ENCODE results near the gene SLC2A3.
"Not testable (repeated sequence)": the region's sequence is repeated elsewhere in the genome, so short reads cannot be mapped to it uniquely, and the experiment has no call there.

The SLC2A3 gene

DNA sequence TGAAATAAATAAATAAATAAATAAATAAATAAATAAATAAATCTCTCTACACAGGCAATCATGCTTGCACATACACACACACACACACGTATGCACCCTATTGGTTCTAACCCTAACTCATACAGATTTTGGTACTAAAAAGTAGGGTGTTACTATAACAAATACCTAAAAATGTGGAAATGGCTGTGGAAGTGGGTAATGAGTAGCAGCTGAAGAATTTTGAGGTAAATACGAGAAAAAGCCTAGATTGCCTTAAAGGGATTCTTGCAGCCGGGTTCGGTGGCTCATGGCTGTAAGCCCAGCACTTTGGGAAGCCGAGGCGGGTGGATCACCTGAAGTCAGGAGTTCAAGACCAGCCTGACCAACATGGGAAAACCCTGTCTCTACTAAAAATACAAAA lies 15.7 kb upstream of the SLC2A3 start:
- Histone ChIP-seq H3K36me3 (ENCODE audit: low read depth) (no peaks in the 10 kb centered on the region), H3K27me3 (ENCODE audit: insufficient read depth, poor library complexity, severe bottlenecking) (no peaks in the 10 kb centered on the region), H3K9me3 (ENCODE audit: severe bottlenecking) (no peaks in the 10 kb centered on the region), H3K4me3 (ENCODE audit: severe bottlenecking) (no peak overlapping the region), H3K27ac (ENCODE audit: poor library complexity, severe bottlenecking) (no peak overlapping the region), H3K4me1 (ENCODE audit: insufficient read depth, poor library complexity, severe bottlenecking) (no peaks in the 10 kb centered on the region)
- DNase-seq (ENCODE audit: low spot score) (no peak), ATAC-seq (ENCODE audit: low read depth) (no peak)
- TF ChIP-seq, protein P1, sequence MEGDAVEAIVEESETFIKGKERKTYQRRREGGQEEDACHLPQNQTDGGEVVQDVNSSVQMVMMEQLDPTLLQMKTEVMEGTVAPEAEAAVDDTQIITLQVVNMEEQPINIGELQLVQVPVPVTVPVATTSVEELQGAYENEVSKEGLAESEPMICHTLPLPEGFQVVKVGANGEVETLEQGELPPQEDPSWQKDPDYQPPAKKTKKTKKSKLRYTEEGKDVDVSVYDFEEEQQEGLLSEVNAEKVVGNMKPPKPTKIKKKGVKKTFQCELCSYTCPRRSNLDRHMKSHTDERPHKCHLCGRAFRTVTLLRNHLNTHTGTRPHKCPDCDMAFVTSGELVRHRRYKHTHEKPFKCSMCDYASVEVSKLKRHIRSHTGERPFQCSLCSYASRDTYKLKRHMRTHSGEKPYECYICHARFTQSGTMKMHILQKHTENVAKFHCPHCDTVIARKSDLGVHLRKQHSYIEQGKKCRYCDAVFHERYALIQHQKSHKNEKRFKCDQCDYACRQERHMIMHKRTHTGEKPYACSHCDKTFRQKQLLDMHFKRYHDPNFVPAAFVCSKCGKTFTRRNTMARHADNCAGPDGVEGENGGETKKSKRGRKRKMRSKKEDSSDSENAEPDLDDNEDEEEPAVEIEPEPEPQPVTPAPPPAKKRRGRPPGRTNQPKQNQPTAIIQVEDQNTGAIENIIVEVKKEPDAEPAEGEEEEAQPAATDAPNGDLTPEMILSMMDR (IDR thresholded peaks at IDR 0.05; ENCODE audit: poor library complexity, severe bottlenecking): no peak

DNA sequence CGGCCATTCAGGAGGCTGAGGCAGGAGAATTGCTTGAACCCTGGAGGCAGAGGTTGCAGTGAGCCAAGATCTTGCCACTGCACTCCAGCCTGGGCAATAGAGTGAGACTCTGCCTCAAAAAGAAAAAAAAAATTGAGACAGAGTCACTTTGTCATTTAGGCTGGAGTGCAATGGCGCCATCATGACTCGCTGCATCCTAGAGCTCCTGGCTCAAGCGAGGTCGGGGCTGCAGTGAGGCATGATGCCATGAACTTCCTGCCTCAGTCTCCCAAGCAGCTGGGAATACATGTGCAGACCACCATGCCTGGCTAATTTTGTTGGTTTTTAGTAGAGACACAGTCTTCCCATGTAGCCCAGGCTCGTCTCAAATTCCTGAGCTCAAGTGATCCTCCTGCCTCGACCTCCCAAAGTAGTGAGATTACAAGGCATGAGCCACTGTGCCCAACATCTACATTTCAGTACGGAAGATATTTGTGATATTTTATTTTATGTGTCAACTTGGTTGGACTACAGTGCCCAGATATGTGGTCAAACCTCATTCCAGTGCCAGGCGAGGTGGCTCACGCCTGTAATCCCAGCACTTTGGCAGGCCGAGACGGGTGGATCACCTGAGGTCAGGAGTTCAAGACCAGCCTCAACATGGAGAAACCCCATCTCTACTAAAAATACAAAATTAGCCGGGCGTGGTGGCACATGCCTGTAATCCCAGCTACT lies 14.4 kb upstream of the SLC2A3 start:
- not testable (repeated sequence) for ATAC-seq (ENCODE audit: low read depth); H3K27ac ChIP-seq (ENCODE audit: poor library complexity, severe bottlenecking); DNase-seq (ENCODE audit: low spot score); H3K36me3 ChIP-seq (ENCODE audit: low read depth); H3K4me1 ChIP-seq (ENCODE audit: insufficient read depth, poor library complexity, severe bottlenecking); H3K9me3 ChIP-seq (ENCODE audit: severe bottlenecking); H3K4me3 ChIP-seq (ENCODE audit: severe bottlenecking); H3K27me3 ChIP-seq (ENCODE audit: insufficient read depth, poor library complexity, severe bottlenecking)

DNA sequence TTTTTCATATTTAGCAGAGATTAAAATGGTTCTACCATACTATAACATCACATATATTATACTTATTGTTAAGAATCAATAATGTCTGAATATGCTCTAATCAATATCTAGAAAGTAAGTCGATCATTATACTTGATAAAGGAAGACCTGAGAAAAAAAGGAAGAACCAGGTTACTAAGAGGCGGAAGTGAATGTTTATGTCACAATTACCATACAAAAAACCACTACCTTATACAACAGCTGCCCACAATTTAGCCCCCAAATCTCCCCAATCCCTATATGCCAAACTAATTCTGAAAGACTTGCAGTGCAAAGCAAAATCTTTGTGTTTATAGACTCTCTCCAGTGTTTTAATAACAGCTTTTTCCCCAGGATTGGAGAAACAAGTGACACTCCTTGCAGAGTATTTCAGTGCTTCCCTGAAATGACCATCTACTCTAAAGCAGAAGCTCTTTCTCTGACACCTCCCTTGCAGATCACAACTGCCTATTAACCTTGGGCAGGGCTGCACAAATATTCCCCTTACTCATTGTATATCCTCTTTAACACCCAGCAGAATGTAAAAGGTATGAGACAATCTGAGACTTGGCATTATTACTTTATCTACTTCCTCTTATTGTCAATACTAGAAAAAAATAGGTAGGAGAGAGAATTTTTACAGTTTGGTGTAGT lies 12.7 kb upstream of the SLC2A3 start:
- H3K9me3 ChIP-seq (ENCODE audit: severe bottlenecking): no peaks in the 10 kb centered on the region
- H3K36me3 ChIP-seq (ENCODE audit: low read depth): no peaks in the 10 kb centered on the region
- no peak for DNase-seq (ENCODE audit: low spot score)
- TF ChIP-seq, protein P1 (IDR thresholded peaks at IDR 0.05; ENCODE audit: poor library complexity, severe bottlenecking): no peak
- no peak overlapping the region for H3K27ac ChIP-seq (ENCODE audit: poor library complexity, severe bottlenecking)
- H3K4me1 ChIP-seq (ENCODE audit: insufficient read depth, poor library complexity, severe bottlenecking): no peaks in the 10 kb centered on the region
- H3K4me3 ChIP-seq (ENCODE audit: severe bottlenecking): no peak overlapping the region
- H3K27me3 ChIP-seq (ENCODE audit: insufficient read depth, poor library complexity, severe bottlenecking): no peaks in the 10 kb centered on the region
- no peak for ATAC-seq (ENCODE audit: low read depth)

DNA sequence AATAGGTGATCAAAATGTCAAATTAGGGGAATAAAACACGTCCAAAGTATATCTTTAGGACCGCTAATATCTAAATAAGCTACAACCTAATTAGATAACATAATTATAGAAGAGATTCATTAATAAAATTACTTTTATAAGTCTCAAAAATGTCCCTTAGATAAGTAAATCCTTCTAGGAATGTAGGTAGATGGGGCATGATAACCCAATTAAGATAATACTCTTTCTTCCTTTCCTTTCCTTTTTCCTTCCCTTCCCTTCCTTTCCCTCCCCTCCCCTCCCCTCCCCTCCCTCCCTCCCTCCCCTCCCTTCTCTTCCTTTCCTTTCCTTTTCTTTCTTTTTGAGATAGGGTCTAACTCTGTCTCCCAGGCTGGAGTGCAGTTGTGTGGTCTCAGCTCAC lies 11.0 kb upstream of the SLC2A3 start:
- Histone ChIP-seq H3K36me3 (ENCODE audit: low read depth) (no peaks in the 10 kb centered on the region), H3K27ac (ENCODE audit: poor library complexity, severe bottlenecking) (no peak overlapping the region), H3K27me3 (ENCODE audit: insufficient read depth, poor library complexity, severe bottlenecking) (no peaks in the 10 kb centered on the region), H3K4me1 (ENCODE audit: insufficient read depth, poor library complexity, severe bottlenecking) (no peaks in the 10 kb centered on the region), H3K4me3 (ENCODE audit: severe bottlenecking) (no peak overlapping the region), H3K9me3 (ENCODE audit: severe bottlenecking) (no peaks in the 10 kb centered on the region)
- ATAC-seq (ENCODE audit: low read depth) (no peak), DNase-seq (ENCODE audit: low spot score) (no peak)
- TF ChIP-seq, protein P1 (IDR thresholded peaks at IDR 0.05; ENCODE audit: poor library complexity, severe bottlenecking): no peak

DNA sequence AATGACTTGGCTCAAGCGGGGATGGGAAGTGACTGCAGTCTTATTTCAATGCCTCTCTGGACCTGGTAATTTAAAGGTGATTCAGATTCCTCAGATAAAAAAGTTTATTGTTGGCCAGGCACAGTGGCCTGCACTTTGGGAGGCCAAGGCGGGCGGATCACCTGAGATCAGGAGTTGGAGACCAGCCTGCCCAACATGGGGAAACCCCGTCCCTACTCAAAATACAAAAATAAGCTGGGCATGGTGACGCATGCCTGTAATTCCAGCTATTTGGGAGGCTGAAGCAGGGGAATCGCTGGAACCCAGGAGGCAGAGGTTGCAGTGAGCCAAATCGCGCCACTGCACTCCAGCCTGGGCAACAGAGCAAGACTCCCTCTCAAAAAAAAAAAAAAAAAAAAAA lies 8.8 kb upstream of the SLC2A3 start:
- not testable (repeated sequence) for H3K27ac ChIP-seq (ENCODE audit: poor library complexity, severe bottlenecking); H3K9me3 ChIP-seq (ENCODE audit: severe bottlenecking); H3K4me1 ChIP-seq (ENCODE audit: insufficient read depth, poor library complexity, severe bottlenecking); H3K4me3 ChIP-seq (ENCODE audit: severe bottlenecking); ATAC-seq (ENCODE audit: low read depth); H3K27me3 ChIP-seq (ENCODE audit: insufficient read depth, poor library complexity, severe bottlenecking); DNase-seq (ENCODE audit: low spot score); H3K36me3 ChIP-seq (ENCODE audit: low read depth)

DNA sequence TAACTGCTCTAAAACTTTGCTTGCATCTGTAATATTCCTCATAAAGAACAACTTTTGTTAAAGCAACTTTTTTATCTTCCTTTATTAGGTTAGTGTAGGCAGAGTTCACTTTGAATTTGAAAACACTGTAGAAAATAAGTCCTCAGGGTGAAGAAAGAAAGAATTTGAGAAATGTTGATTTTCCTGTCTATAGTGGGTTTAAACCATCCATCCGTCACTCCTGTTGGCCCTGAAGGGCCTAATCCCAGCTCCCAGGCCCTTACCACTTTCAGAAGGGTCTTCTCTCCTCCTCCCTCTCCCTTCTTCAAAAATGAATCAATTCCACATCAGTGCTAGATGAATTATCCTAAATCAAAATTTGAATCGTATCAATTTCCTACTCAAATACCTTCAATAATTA lies 4.9 kb upstream of the SLC2A3 start:
- no peaks in the 10 kb centered on the region for H3K27me3 ChIP-seq (ENCODE audit: insufficient read depth, poor library complexity, severe bottlenecking)
- no peak overlapping the region for H3K27ac ChIP-seq (ENCODE audit: poor library complexity, severe bottlenecking)
- ATAC-seq (ENCODE audit: low read depth) (no peak), DNase-seq (ENCODE audit: low spot score) (no peak)
- no peaks in the 10 kb centered on the region for H3K36me3 ChIP-seq (ENCODE audit: low read depth)
- no peak overlapping the region for H3K4me3 ChIP-seq (ENCODE audit: severe bottlenecking)
- H3K4me1 ChIP-seq (ENCODE audit: insufficient read depth, poor library complexity, severe bottlenecking): no peaks in the 10 kb centered on the region
- H3K9me3 ChIP-seq (ENCODE audit: severe bottlenecking): no peaks in the 10 kb centered on the region
- TF ChIP-seq, protein P1 (IDR thresholded peaks at IDR 0.05; ENCODE audit: poor library complexity, severe bottlenecking): no peak

All from RWPE2 (cell line).